Mucosa of descending colon (tissue), 3 donors: ENCODE data around the gene ANKS1B. TPM values are rescaled to one million over a fixed set of nuclear protein-coding genes. Genes with fewer than 3 reads are reported as not detected.

Source experiments
- ATAC-seq: fragments of 200-7000 bp; cut with Tn5 transposase; one replicate; pipeline ENCODE4 v1.9.1; 2020; ENCODE audit warnings: mild to moderate bottlenecking, moderate library complexity
- DNase-seq, 3 donors: peaks; one replicate each; pipeline ENCODE4 v3.0.0-alpha.2; 2020
- H3K36me3 ChIP-seq: fragments of 200-600 bp; one replicate; pipeline ENCODE4 v1.8.0; 2021; ENCODE audit warnings: low read depth, mild to moderate bottlenecking
- H3K4me1 ChIP-seq: fragments of 200-600 bp; one replicate; pipeline ENCODE4 v1.8.0; 2021; ENCODE audit warnings: low read depth, mild to moderate bottlenecking
- H3K4me3 ChIP-seq: fragments of 200-600 bp; one replicate; pipeline ENCODE4 v1.8.0; 2021; ENCODE audit warnings: mild to moderate bottlenecking
- H3K9me3 ChIP-seq: fragments of 200-600 bp; one replicate; pipeline ENCODE4 v1.8.0; 2021; ENCODE audit warnings: mild to moderate bottlenecking
- CTCF ChIP-seq: fragments of 200-600 bp; IDR thresholded peaks from one replicate; pipeline ENCODE4 v1.8.0; 2022; ENCODE audit warnings: antibody characterized with exemption, mild to moderate bottlenecking
- intact Hi-C, 2 donors: fragments of 100-400 bp; cut with DNase I in 1 of 2; cut with micrococcal nuclease in 1 of 2; formaldehyde crosslinking; loops; one replicate each; pipeline versions ENCODE4 v1.11.0 to v1.11.1; 2022; cut with DNase I, micrococcal nuclease
- total RNA-seq, 3 donors: library from RNA; stranded (reverse); fragmentation: NEBNext Ultra II Directional in 2 of 3; extraction: Animal tissue kit (Norgen Biotek cat#: 25700) in 2 of 3; gene quantifications; one replicate each; pipeline versions ENCODE4 v1.2.1 to v1.2.4, GENCODE V29; 2021 to 2023
- donor health status: DM: no; HTN: no; CAD: no; lungs with moderate emphysema.
- donor health status: DM: no; HTN: no; CAD: no.
- donor health status: DM: no; HTN: yes; CAD: no.

The ANKS1B gene
- total RNA-seq, 3 donors from 2014 or later: 1.1 to 22.2 (median 2.3) TPM

GRCh38 chr12:98883231-98883630, 1101.5 kb downstream of the ANKS1B start:
- Histone ChIP-seq H3K36me3 (no peaks in the 10 kb centered on the region), H3K4me1 (no peaks in the 10 kb centered on the region), H3K4me3 (no peak overlapping the region), H3K9me3 (no peaks in the 10 kb centered on the region)
- no peak for TF ChIP-seq CTCF
- intact Hi-C loops: no loop called here
- no peak for ATAC-seq
- no peak for DNase-seq

GRCh38 chr12:98882526-98882925, 1102.2 kb downstream of the ANKS1B start:
- Histone ChIP-seq H3K9me3 (no peaks in the 10 kb centered on the region), H3K4me3 (no peak overlapping the region), H3K4me1 (no peaks in the 10 kb centered on the region), H3K36me3 (no peaks in the 10 kb centered on the region)
- no peak for TF ChIP-seq CTCF
- ATAC-seq: no peak
- intact Hi-C loops: no loop called here
- no peak for DNase-seq

GRCh38 chr12:98873776-98874175, 1111.0 kb downstream of the ANKS1B start:
- TF ChIP-seq CTCF: no peak
- intact Hi-C loops: no loop called here
- no peak for ATAC-seq
- Histone ChIP-seq H3K36me3 (no peaks in the 10 kb centered on the region), H3K9me3 (no peaks in the 10 kb centered on the region), H3K4me1 (no peaks in the 10 kb centered on the region), H3K4me3 (no peak overlapping the region)
- no peak for DNase-seq

GRCh38 chr12:98870504-98870903, 1114.2 kb downstream of the ANKS1B start:
- TF ChIP-seq CTCF: no peak
- intact Hi-C loops: no loop called here
- no peaks in the 10 kb centered on the region for H3K36me3 ChIP-seq
- no peak overlapping the region for H3K4me3 ChIP-seq
- ATAC-seq: no peak
- H3K9me3 ChIP-seq: no peaks in the 10 kb centered on the region
- no peaks in the 10 kb centered on the region for H3K4me1 ChIP-seq
- no peak for DNase-seq

- DNase-seq: no peak
- no peak for ATAC-seq
- H3K9me3 ChIP-seq: no peaks in the 10 kb centered on the region
- intact Hi-C loops: no loop called here
- H3K4me3 ChIP-seq: no peak overlapping the region
- no peaks in the 10 kb centered on the region for H3K36me3 ChIP-seq
- no peak for TF ChIP-seq CTCF
- H3K4me1 ChIP-seq: no peaks in the 10 kb centered on the region
Measured at GRCh38 chr12:98869886-98870503, 1114.7 kb downstream of the ANKS1B start.

GRCh38 chr12:98868538-98868937, 1116.2 kb downstream of the ANKS1B start:
- Histone ChIP-seq H3K4me1 (no peaks in the 10 kb centered on the region), H3K9me3 (no peaks in the 10 kb centered on the region), H3K36me3 (no peaks in the 10 kb centered on the region), H3K4me3 (no peak overlapping the region)
- ATAC-seq (no peak), DNase-seq (no peak)
- no peak for TF ChIP-seq CTCF
- intact Hi-C loops: no loop called here
